HFF-Myc (cell line): ENCODE results near the gene ETV6.

Source experiments
- DNase-seq: peaks from one replicate; pipeline ENCODE4 v3.0.0-alpha.2; 2011; ENCODE audit warnings: low read depth; ENCODE audit errors: extremely low read depth
- H3K4me3 ChIP-seq: replicated peaks from 2 replicates; pipeline ENCODE4 v1.5.1; 2011; ENCODE audit warnings: low read depth, mild to moderate bottlenecking, control low read depth, low read length
- CTCF ChIP-seq: IDR thresholded peaks from 2 replicates; pipeline ENCODE4 v1.5.1; 2012; ENCODE audit warnings: mild to moderate bottlenecking, low read depth, low read length, control low read depth; ENCODE audit errors: missing control alignments

ETV6 gene

GRCh38 chr12:11865824-11866223 is 216.3 kb downstream of the ETV6 start:
- TF ChIP-seq CTCF, result no peak
- DNase-seq, result no peak
- no peak overlapping the region for H3K4me3 ChIP-seq

- TF ChIP-seq CTCF, result no peak
Observed at GRCh38 chr12:11868027-11868426, 218.6 kb downstream of the ETV6 start.

GRCh38 chr12:11869406-11869805 is 219.9 kb downstream of the ETV6 start:
- TF ChIP-seq CTCF, result no peak
- DNase-seq, result no peak
- H3K4me3 ChIP-seq, result no peak overlapping the region

More at GRCh38 chr12:11868027-11868426, 218.6 kb downstream of the ETV6 start:
- no peak overlapping the region for H3K4me3 ChIP-seq
- no peak for DNase-seq

- no peak for TF ChIP-seq CTCF
- no peak for DNase-seq
- no peak overlapping the region for H3K4me3 ChIP-seq
Observed at GRCh38 chr12:11870041-11870451, 220.6 kb downstream of the ETV6 start.

GRCh38 chr12:11872055-11872454 is 222.6 kb downstream of the ETV6 start:
- H3K4me3 ChIP-seq, result no peak overlapping the region
- TF ChIP-seq CTCF, result no peak
- DNase-seq, result no peak

GRCh38 chr12:11875414-11875935 is 226.0 kb downstream of the ETV6 start:
- no peak for TF ChIP-seq CTCF
- no peak for DNase-seq
- H3K4me3 ChIP-seq, result no peak overlapping the region

GRCh38 chr12:11876307-11876706 is 226.8 kb downstream of the ETV6 start:
- DNase-seq, result no peak
- H3K4me3 ChIP-seq, result no peak overlapping the region
- TF ChIP-seq CTCF, result no peak
